ENCODE data around the gene RTEL1.

RTEL1 gene

GRCh38 chr20:63732118-63733095, 74.3 kb downstream of the RTEL1 start:
- DNase-seq = no peak

- no peak for DNase-seq
Measured at GRCh38 chr20:63733117-63733516, 75.0 kb downstream of the RTEL1 start.

GRCh38 chr20:63733579-63734081, 75.5 kb downstream of the RTEL1 start:
- no peak for DNase-seq

GRCh38 chr20:63734111-63734945, 76.2 kb downstream of the RTEL1 start:
- no peak for DNase-seq

- DNase-seq = no peak
Measured at GRCh38 chr20:63734946-63735858, 77.1 kb downstream of the RTEL1 start.

- no peak for DNase-seq
Measured at GRCh38 chr20:63735859-63736718, 78.0 kb downstream of the RTEL1 start, which contains the start of gene LIME1. Gene LIME1, plus strand, starts transcription at chr20:63736664. Its CDS starts 886 bp downstream, at chr20:63737550.

- DNase-seq = no peak
Measured at GRCh38 chr20:63736893-63737694, 79.0 kb downstream of the RTEL1 start.

- no peak for DNase-seq
Measured at GRCh38 chr20:63737695-63737944, 79.5 kb downstream of the RTEL1 start.

GRCh38 chr20:63737945-63738686, 80.0 kb downstream of the RTEL1 start:
- no peak for DNase-seq

GRCh38 chr20:63738687-63739129, 80.6 kb downstream of the RTEL1 start:
- DNase-seq = no peak

GRCh38 chr20:63739130-63740069, 81.3 kb downstream of the RTEL1 start, which contains the start of gene SLC2A4RG:
Gene SLC2A4RG, plus strand, starts transcription at chr20:63739776. Its CDS starts 137 bp downstream, at chr20:63739913.
- peak; percentile 35 for DNase-seq

- DNase-seq = no peak
Measured at GRCh38 chr20:63740070-63740626, 82.0 kb downstream of the RTEL1 start.

- DNase-seq = peak; percentile 89
Measured at GRCh38 chr20:63740627-63741353, 82.7 kb downstream of the RTEL1 start.

GRCh38 chr20:63741354-63741675, 83.2 kb downstream of the RTEL1 start:
- no peak for DNase-seq

GRCh38 chr20:63741676-63742380, 83.7 kb downstream of the RTEL1 start:
- DNase-seq = no peak

GRCh38 chr20:63742381-63743024, 84.4 kb downstream of the RTEL1 start:
- DNase-seq = no peak
